ENCODE measurements around the gene EEF2.
"Not testable (repeated sequence)": the region's sequence is repeated elsewhere in the genome, so short reads cannot be mapped to it uniquely, and the experiment has no call there.

- not testable (repeated sequence) for TF ChIP-seq POLR2AphosphoS5, POLR2A, CTCF (IDR thresholded peaks at IDR 0.05)
Observed at GRCh38 chr19:3998667-3999412, 13.6 kb upstream of the EEF2 start.
